Body of pancreas (tissue), 4 donors: Measurements from ENCODE around the gene SOST. TPM values are rescaled to one million over a fixed set of nuclear protein-coding genes. Genes with fewer than 3 reads are reported as not detected.
A peak's percentile ranks its signal among the peaks of the same experiment; 100 is the strongest.

ENCODE experiments used
- ATAC-seq: fragments of 150-250 bp; one replicate; pipeline ENCODE4 v1.9.1; 2016
- DNase-seq, 4 donors: peaks; one replicate each; pipeline ENCODE4 v3.0.0-alpha.2; 2019
- H3K27ac ChIP-seq, 4 donors: fragments of 200-600 bp; sonication (generic); 1 replicate in 3 of 4; 2 replicates in 1 of 4; pipeline versions ENCODE4 v1.5.1 to v1.6.1; 2016 to 2019; ENCODE audit warnings: mild to moderate bottlenecking in 1 of 4, mixed read lengths in 1 of 4, moderate library complexity in 1 of 4
- H3K27me3 ChIP-seq, 2 donors: fragments of 200-600 bp; sonication (generic); one replicate each; pipeline ENCODE4 v1.6.0; 2016; ENCODE audit warnings: mild to moderate bottlenecking in 1 of 2
- H3K36me3 ChIP-seq, 2 donors: fragments of 200-600 bp; sonication (generic); replicated peaks in 1 of 2; 2 replicates each; pipeline ENCODE4 v1.5.1; 2016; ENCODE audit warnings: low read depth in 2 of 2; ENCODE audit not compliant: insufficient read depth in 1 of 2
- H3K4me1 ChIP-seq: fragments of 200-600 bp; sonication (generic); one replicate; pipeline ENCODE4 v1.6.0; 2016
- H3K4me3 ChIP-seq, 2 donors: fragments of 200-600 bp; sonication (generic); 1 replicate in 1 of 2; 2 replicates in 1 of 2; pipeline ENCODE4 v1.5.1; 2016 to 2019
- H3K9me3 ChIP-seq, 3 donors: fragments of 200-600 bp; sonication (generic); 1 replicate in 2 of 3; 2 replicates in 1 of 3; pipeline ENCODE4 v1.5.1; 2016
- CTCF ChIP-seq, 7 experiments: fragments of 450-650 bp in 4 of 7; fragments of 200-600 bp in 3 of 7; sonication (generic) in 3 of 7; IDR thresholded peaks; one replicate each; pipeline ENCODE4 v1.5.1; 2016 to 2019; ENCODE audit warnings: antibody characterized with exemption in 7 of 7
- POLR2A ChIP-seq, 3 donors: fragments of 450-650 bp; IDR thresholded peaks; one replicate each; pipeline ENCODE4 v1.6.1; 2016; ENCODE audit warnings: antibody characterized with exemption in 3 of 3, mild to moderate bottlenecking in 2 of 3
- WGBS, 2 donors: methylation state at CpG; one replicate each; pipeline ENCODE4 v1.1.5; 2017; 5-methylcytosine and 5-hydroxymethylcytosine counted together
- intact Hi-C: fragments of 100-400 bp; cut with DNase I; formaldehyde crosslinking; loops from one replicate; pipeline ENCODE4 v1.15.1; 2023
- total RNA-seq, 2 donors: library from RNA; depleted of rRNA; stranded (reverse); fragments of >200 nt; gene quantifications; one replicate each; pipeline ENCODE4 v1.1.0, GENCODE V29; 2016

SOST gene
- total RNA-seq, 2 donors from 2014 or later: not detected

GRCh38 chr17:43758086-43758485, 505 bp downstream of the SOST start:
- TF ChIP-seq POLR2A (IDR thresholded peaks at IDR 0.05) (no peak), CTCF (IDR thresholded peaks at IDR 0.05) (no peak)
- intact Hi-C loops: loop anchor here (2.0 to 10.0 kb wide), 2 partner anchors 65 to 173 kb away; no protein-coding TSS in a partner anchor
- Histone ChIP-seq H3K4me1 (peaks cover 14% of the 10 kb centered on the region), H3K4me3 (no peak overlapping the region), H3K9me3 (no peaks in the 10 kb centered on the region), H3K27ac (no peak overlapping the region), H3K36me3 (no peaks in the 10 kb centered on the region), H3K27me3 (peaks cover 0 to 9% of the 10 kb centered on the region in 2 donors)
- ATAC-seq (no peak), DNase-seq (no peak)
- WGBS, 2 donors: 35 to 63% methylated on average over 6 of the region's 6 CpGs

- Histone ChIP-seq H3K4me3 (no peak overlapping the region), H3K36me3 (no peaks in the 10 kb centered on the region), H3K4me1 (peaks cover 14% of the 10 kb centered on the region), H3K9me3 (no peaks in the 10 kb centered on the region), H3K27ac (no peak overlapping the region), H3K27me3 (peaks cover 0 to 9% of the 10 kb centered on the region in 2 donors)
- intact Hi-C loops: loop anchor here (10.0 kb wide), 1 partner anchor 172 kb away; no protein-coding TSS in a partner anchor
- DNase-seq (no peak), ATAC-seq (no peak)
- 54 to 61% methylated on average over 3 to 8 of the region's 8 CpGs for WGBS, 2 donors
- TF ChIP-seq CTCF (IDR thresholded peaks at IDR 0.05) (no peak), POLR2A (IDR thresholded peaks at IDR 0.05) (no peak)
Measured at GRCh38 chr17:43757171-43757660, 1.4 kb downstream of the SOST start.

GRCh38 chr17:43756201-43756600, 2.4 kb downstream of the SOST start:
- no peak for DNase-seq
- WGBS, 2 donors: 62 to 67% methylated on average over 4 to 6 of the region's 6 CpGs
- H3K9me3 ChIP-seq: no peaks in the 10 kb centered on the region
- intact Hi-C loops: loop anchor here (10.0 kb wide), 1 partner anchor 171 kb away; no protein-coding TSS in a partner anchor
- H3K4me3 ChIP-seq: no peak overlapping the region
- no peak overlapping the region for H3K27ac ChIP-seq
- H3K27me3 ChIP-seq: peaks cover 0 to 9% of the 10 kb centered on the region in 2 donors
- peaks cover 14% of the 10 kb centered on the region for H3K4me1 ChIP-seq
- no peaks in the 10 kb centered on the region for H3K36me3 ChIP-seq
- no peak for ATAC-seq
- TF ChIP-seq POLR2A (IDR thresholded peaks at IDR 0.05) (no peak), CTCF (IDR thresholded peaks at IDR 0.05) (no peak)

- ATAC-seq: peak; percentile 43
- 14 to 40% methylated on average over 2 to 56 of the region's 60 CpGs for WGBS, 2 donors
- Histone ChIP-seq H3K4me1 (peaks cover 14% of the 10 kb centered on the region), H3K36me3 (no peaks in the 10 kb centered on the region), H3K27ac (no peak overlapping the region), H3K27me3 (peaks cover 0 to 9% of the 10 kb centered on the region in 2 donors), H3K4me3 (no peak overlapping the region), H3K9me3 (no peaks in the 10 kb centered on the region)
- TF ChIP-seq CTCF (IDR thresholded peaks at IDR 0.05) (peak in 3 of 7 experiments; percentile 6 to 13 (median 12)), POLR2A (IDR thresholded peaks at IDR 0.05) (no peak)
- DNase-seq: peak in 1 of 4 donors; percentile 33
- intact Hi-C loops: loop anchor here (10.0 kb wide), 1 partner anchor 171 kb away; no protein-coding TSS in a partner anchor
Measured at GRCh38 chr17:43755389-43755875, 3.2 kb downstream of the SOST start.

- Histone ChIP-seq H3K9me3 (no peaks in the 10 kb centered on the region), H3K4me1 (peaks cover 14% of the 10 kb centered on the region), H3K4me3 (no peak overlapping the region), H3K36me3 (no peaks in the 10 kb centered on the region), H3K27me3 (peaks cover 0 to 9% of the 10 kb centered on the region in 2 donors), H3K27ac (no peak overlapping the region)
- 20 to 41% methylated on average over 8 to 21 of the region's 21 CpGs for whole genome bisulfite sequencing, 2 donors
- ATAC-seq: no peak
- no peak for TF ChIP-seq CTCF (IDR thresholded peaks at IDR 0.05)
- no peak for TF ChIP-seq POLR2A (IDR thresholded peaks at IDR 0.05)
- no peak for DNase-seq
- intact Hi-C loops: loop anchor here (10.0 kb wide), 1 partner anchor 170 kb away; no protein-coding TSS in a partner anchor
Measured at GRCh38 chr17:43754947-43755346, 3.6 kb downstream of the SOST start.
